IMR-90 (cell line): ENCODE measurements around the gene ASPN. TPM values are rescaled to one million over a fixed set of nuclear protein-coding genes. Genes with fewer than 3 reads are reported as not detected.

Source experiments
- ATAC-seq: fragments of 200-7000 bp; cut with Tn5 transposase; 2 replicates; pipeline ENCODE4 v1.9.1; 2020; ENCODE audit warnings: low read depth, mild to moderate bottlenecking, moderate library complexity
- BruUV-seq: library from RNA; stranded (reverse); fragments of 400-500 nt; replicated peaks from 2 replicates; lab custom pipeline; 2021; lab: Mats Ljungman, UMichigan
- CTCF ChIA-PET: fragments of 300-600 bp; formaldehyde crosslinking; extraction: SDS; loops from one replicate; lab custom pipeline; 2021; ENCODE audit warnings: antibody characterized with exemption; lab: Yijun Ruan, JAX
- POLR2A ChIA-PET: fragments of 300-600 bp; sonication (Branson Sonifier 250); formaldehyde crosslinking; loops from one replicate; lab custom pipeline; 2022; ENCODE audit warnings: antibody characterized with exemption; ENCODE audit not compliant: unreplicated experiment; lab: Charles Lee
- DNase-seq: peaks from one replicate; pipeline ENCODE4 v3.0.0; 2013
- H2AFZ ChIP-seq: replicated peaks from 2 replicates; pipeline ENCODE3; 2013; ENCODE audit warnings: low read length, mild to moderate bottlenecking; ENCODE audit not compliant: poor library complexity
- H2AK5ac ChIP-seq: 2 replicates; pipeline ENCODE4 v1.6.1; 2013; ENCODE audit warnings: low read depth, low read length, inconsistent platforms
- H2AK9ac ChIP-seq: replicated peaks from 2 replicates; pipeline ENCODE3; 2013; ENCODE audit warnings: mild to moderate bottlenecking, low read depth, low read length, moderate library complexity; ENCODE audit not compliant: poor library complexity
- H2BK120ac ChIP-seq: 2 replicates; pipeline ENCODE4 v1.6.1; 2013; ENCODE audit warnings: low read depth, low read length, inconsistent platforms
- H2BK15ac ChIP-seq: 3 replicates; pipeline ENCODE4 v1.6.1; 2013; ENCODE audit warnings: low read depth, low read length, inconsistent platforms
- H2BK20ac ChIP-seq: 2 replicates; pipeline ENCODE4 v1.6.1; 2013; ENCODE audit warnings: low read depth, mild to moderate bottlenecking, inconsistent platforms, low read length, moderate library complexity
- H2BK5ac ChIP-seq: 2 replicates; pipeline ENCODE4 v1.6.1; 2013; ENCODE audit warnings: mild to moderate bottlenecking, low read depth, low read length, inconsistent platforms; ENCODE audit not compliant: poor library complexity, severe bottlenecking
- H3K14ac ChIP-seq: replicated peaks from 2 replicates; pipeline ENCODE4 v1.6.1; 2013; ENCODE audit warnings: low read depth, low read length, inconsistent platforms
- H3K18ac ChIP-seq: 2 replicates; pipeline ENCODE4 v1.6.1; 2013; ENCODE audit warnings: low read depth, low read length, control low read depth
- H3K23ac ChIP-seq: 2 replicates; pipeline ENCODE4 v1.6.1; 2013; ENCODE audit warnings: low read depth, low read length, inconsistent platforms
- H3K27ac ChIP-seq: 2 replicates; pipeline ENCODE4 v1.5.1; 2013; ENCODE audit warnings: mild to moderate bottlenecking, control low read depth, low read length; ENCODE audit not compliant: insufficient read depth
- H3K27me3 ChIP-seq: 2 replicates; pipeline ENCODE4 v1.6.1; 2013; ENCODE audit warnings: low read length; ENCODE audit not compliant: control insufficient read depth, insufficient read depth
- H3K36me3 ChIP-seq: 2 replicates; pipeline ENCODE4 v1.6.1; 2013; ENCODE audit warnings: low read length, mixed read lengths; ENCODE audit not compliant: control insufficient read depth, insufficient read depth
- H3K4ac ChIP-seq: 2 replicates; pipeline ENCODE4 v1.6.1; 2013; ENCODE audit warnings: low read depth, low read length, inconsistent platforms
- H3K4me1 ChIP-seq: 2 replicates; pipeline ENCODE4 v1.6.1; 2013; ENCODE audit warnings: low read length, mixed read lengths; ENCODE audit not compliant: control insufficient read depth, insufficient read depth
- H3K4me2 ChIP-seq: 2 replicates; pipeline ENCODE4 v1.6.1; 2013; ENCODE audit warnings: low read depth, mild to moderate bottlenecking, control low read depth, low read length, moderate library complexity
- H3K4me3 ChIP-seq: 2 replicates; pipeline ENCODE4 v1.5.1; 2013; ENCODE audit warnings: low read depth, mild to moderate bottlenecking, control low read depth, low read length, moderate library complexity; ENCODE audit not compliant: insufficient read depth
- H3K56ac ChIP-seq: 2 replicates; pipeline ENCODE4 v1.6.1; 2013; ENCODE audit warnings: low read length, inconsistent platforms; ENCODE audit not compliant: insufficient read depth; ENCODE audit errors: extremely low read depth
- H3K79me1 ChIP-seq, 2 experiments: 2 replicates each; pipeline ENCODE4 v1.6.1; 2013; ENCODE audit warnings: low read length in 2 of 2, inconsistent platforms in 1 of 2, low read depth in 1 of 2
- H3K9ac ChIP-seq: 2 replicates; pipeline ENCODE4 v1.6.1; 2013; ENCODE audit warnings: low read depth, low read length, control low read depth
- H3K9me1 ChIP-seq: 2 replicates; pipeline ENCODE4 v1.6.1; 2013; ENCODE audit warnings: low read length, inconsistent platforms; ENCODE audit not compliant: insufficient read depth
- H3K9me3 ChIP-seq: 2 replicates; pipeline ENCODE4 v1.6.1; 2013; ENCODE audit warnings: low read length; ENCODE audit not compliant: control insufficient read depth, insufficient read depth
- H4K20me1 ChIP-seq: 2 replicates; pipeline ENCODE4 v1.6.1; 2013; ENCODE audit warnings: low read length, inconsistent platforms; ENCODE audit not compliant: insufficient read depth
- H4K5ac ChIP-seq: 2 replicates; pipeline ENCODE4 v1.6.1; 2013; ENCODE audit warnings: mild to moderate bottlenecking, low read depth, low read length, control low read depth
- H4K8ac ChIP-seq, 2 experiments: 2 replicates each; pipeline ENCODE4 v1.6.1; 2013; ENCODE audit warnings: low read depth in 2 of 2, low read length in 2 of 2, control low read depth in 1 of 2, inconsistent platforms in 1 of 2
- H4K91ac ChIP-seq: 2 replicates; pipeline ENCODE4 v1.6.1; 2013; ENCODE audit warnings: low read depth, low read length, inconsistent platforms; ENCODE audit not compliant: insufficient read depth
- BHLHE40 ChIP-seq: fragments of 150-350 bp; IDR thresholded peaks from 2 replicates; pipeline ENCODE4 v1.6.1; 2016; ENCODE audit warnings: mild to moderate bottlenecking, low read depth, low read length
- CEBPB ChIP-seq: IDR thresholded peaks from 2 replicates; pipeline ENCODE4 v1.6.1; 2012; ENCODE audit warnings: low read depth, low read length, improper control_type of control experiment
- CHD1 ChIP-seq: IDR thresholded peaks from 2 replicates; pipeline ENCODE4 v1.6.1; 2012; ENCODE audit warnings: low read depth, low read length, improper control_type of control experiment
- CTCF ChIP-seq: conservative IDR thresholded peaks from 2 replicates; pipeline ENCODE4 v1.5.1; 2012; ENCODE audit warnings: mild to moderate bottlenecking, low read depth, low read length, improper control_type of control experiment
- ELK1 ChIP-seq: fragments of 150-350 bp; IDR thresholded peaks from 2 replicates; pipeline ENCODE4 v1.6.1; 2016; ENCODE audit warnings: low read depth, mild to moderate bottlenecking, low read length, moderate library complexity, borderline replicate concordance
- FOS ChIP-seq: fragments of 150-350 bp; IDR thresholded peaks from 2 replicates; pipeline ENCODE4 v1.6.1; 2016; ENCODE audit warnings: low read depth, low read length
- MAFK ChIP-seq: IDR thresholded peaks from 2 replicates; pipeline ENCODE4 v1.6.1; 2012; ENCODE audit warnings: low read depth, low read length, improper control_type of control experiment
- MAZ ChIP-seq: IDR thresholded peaks from 2 replicates; pipeline ENCODE4 v1.6.1; 2012; ENCODE audit warnings: low read depth, mild to moderate bottlenecking, low read length, improper control_type of control experiment, moderate library complexity, borderline replicate concordance
- MXI1 ChIP-seq: IDR thresholded peaks from 2 replicates; pipeline ENCODE4 v1.6.1; 2012; ENCODE audit warnings: low read depth, mild to moderate bottlenecking, low read length, moderate library complexity, borderline replicate concordance
- POLR2A ChIP-seq: IDR thresholded peaks from 2 replicates; pipeline ENCODE4 v1.6.1; 2012; ENCODE audit warnings: mild to moderate bottlenecking, low read depth, low read length
- RCOR1 ChIP-seq: IDR thresholded peaks from 2 replicates; pipeline ENCODE4 v1.6.1; 2012; ENCODE audit warnings: mild to moderate bottlenecking, low read length, improper control_type of control experiment; ENCODE audit not compliant: insufficient replicate concordance
- RFX5 ChIP-seq: IDR thresholded peaks from 2 replicates; pipeline ENCODE4 v1.8.0; 2012; ENCODE audit warnings: low read depth, mild to moderate bottlenecking, low read length, moderate library complexity
- SMC3 ChIP-seq: fragments of 150-350 bp; IDR thresholded peaks from 2 replicates; pipeline ENCODE4 v1.6.1; 2016; ENCODE audit warnings: low read depth, mild to moderate bottlenecking, antibody characterized with exemption, low read length, moderate library complexity
- WGBS, 2 experiments: methylation state at CpG; one replicate each; pipeline versions ENCODE4 v1.1.5 to v1.1.7; 2013; ENCODE audit warnings: missing lambda C conversion rate in 2 of 2; ENCODE audit not compliant: insufficient read length in 1 of 2; ENCODE audit errors: extremely low coverage in 2 of 2; 5-methylcytosine and 5-hydroxymethylcytosine counted together
- dilution Hi-C: fragments of 300-500 bp; cut with HindIII; formaldehyde crosslinking; loops from one replicate; pipeline ENCODE4 v1.14.3; 2018; ENCODE audit warnings: low sequenced_read_pairs; ENCODE audit not compliant: unreplicated experiment
- in situ Hi-C: fragments of 300-500 bp; cut with MboI; formaldehyde crosslinking; loops from 3 replicates; pipeline ENCODE4 v1.14.3; 2019; ENCODE audit warnings: low sequenced_read_pairs, inconsistent platforms, mixed read lengths
- intact Hi-C: fragments of 100-400 bp; cut with micrococcal nuclease; formaldehyde crosslinking; loops from 2 replicates; pipeline ENCODE4 v1.10.0; 2022
- polyA plus RNA-seq, 3 experiments: library from polyadenylated mRNA; depleted of rRNA; stranded (reverse); fragments of >200 nt; gene quantifications; 2 replicates each; pipeline ENCODE4 v1.2.3, GENCODE V29; 2012; ENCODE audit warnings: low replicate concordance in 1 of 3
- total RNA-seq: library from RNA; depleted of rRNA; stranded (reverse); fragments of >200 nt; gene quantifications from 2 replicates; pipeline ENCODE4 v1.2.3, GENCODE V29; 2012

The ASPN gene
- total and polyA plus RNA-seq, 2 of the 4 experiments (the other 2 are of a cell fraction): under 0.01 to 0.09 TPM

GRCh38 chr9:92504881-92505280 is 22.6 kb upstream of the ASPN start:
- Histone ChIP-seq H3K9ac (no peak overlapping the region), H3K9me3 (no peaks in the 10 kb centered on the region), H4K8ac (peak overlapping the region; percentile 85 to 92), H2AK9ac (peak overlapping the region; percentile 88), H3K27me3 (no peaks in the 10 kb centered on the region), H3K36me3 (no peaks in the 10 kb centered on the region), H3K4me3 (no peak overlapping the region), H3K4me2 (no peak overlapping the region), H2BK5ac (peak overlapping the region; percentile 63), H2BK20ac (peak overlapping the region; percentile 82), H4K91ac (peak overlapping the region; percentile 71), H3K23ac (peak overlapping the region; percentile 95), H3K4ac (peak overlapping the region; percentile 96), H3K79me1 (peaks cover 0 to 18% of the 10 kb centered on the region in 2 experiments; a peak in 2 of 4 replicates), H3K56ac (peak overlapping the region; percentile 55; the same call in 1 of the 2 replicates), H3K18ac (peak overlapping the region; percentile 87), H2BK120ac (peak overlapping the region; percentile 95), H3K9me1 (peaks cover 20% of the 10 kb centered on the region), H2AK5ac (peak overlapping the region; percentile 65), H3K14ac (peak overlapping the region; percentile 95), H3K27ac (peak overlapping the region; percentile 79; the same call in 1 of the 2 replicates), H3K4me1 (peaks cover 26% of the 10 kb centered on the region), H2BK15ac (peak overlapping the region; percentile 75; the same call in 2 of the 3 replicates), H2AFZ (peak overlapping the region; percentile 58), H4K5ac (peak overlapping the region; percentile 83), H4K20me1 (no peaks in the 10 kb centered on the region)
- DNase-seq: peak; percentile 35
- WGBS, 2 experiments: no CpG with 5 or more reads among the region's 2 CpGs
- no TSS peak for BruUV-seq
- ChIA-PET CTCF (no interaction called here), POLR2A (no interaction called here)
- no peak for ATAC-seq
- no peak for TF ChIP-seq RFX5
- no peak for TF ChIP-seq MXI1
- TF ChIP-seq RCOR1: no peak
- TF ChIP-seq SMC3: no peak
- TF ChIP-seq CHD1: no peak
- TF ChIP-seq POLR2A: no peak
- TF ChIP-seq ELK1: no peak
- no peak for TF ChIP-seq CEBPB
- TF ChIP-seq BHLHE40: no peak
- TF ChIP-seq FOS: no peak
- TF ChIP-seq CTCF: no peak
- TF ChIP-seq MAZ: no peak
- no peak for TF ChIP-seq MAFK
- dilution Hi-C loops: no loop called here
- intact Hi-C loops: no loop called here
- in situ Hi-C loops: no loop called here
